BLaER1 treated with 17β-estradiol and CSF1 and Interleukin-3, amounts not matched to agents 10 nM and 100 nM (cell line): ENCODE measurements around the gene KDM6A.

Experiments
- H3K27ac ChIP-seq, 11 experiments: shearing (Covaris generic); formaldehyde crosslinking; 2 replicates each; pipeline ENCODE4 v1.8.1; 2022
- H3K27me3 ChIP-seq, 11 experiments: shearing (Covaris generic); formaldehyde crosslinking; 2 replicates each; pipeline ENCODE4 v1.8.1; 2022
- H3K36me3 ChIP-seq, 11 experiments: shearing (Covaris generic); formaldehyde crosslinking; 2 replicates each; pipeline ENCODE4 v1.8.1; 2022
- H3K4me1 ChIP-seq, 10 experiments: shearing (Covaris generic); formaldehyde crosslinking; 2 replicates each; pipeline ENCODE4 v1.8.1; 2022
- H3K4me2 ChIP-seq, 11 experiments: shearing (Covaris generic); formaldehyde crosslinking; 2 replicates each; pipeline ENCODE4 v1.8.1; 2022
- H3K4me3 ChIP-seq, 10 experiments: shearing (Covaris generic); formaldehyde crosslinking; 2 replicates each; pipeline ENCODE4 v1.8.1; 2022
- H3K9ac ChIP-seq, 11 experiments: shearing (Covaris generic); formaldehyde crosslinking; 2 replicates each; pipeline ENCODE4 v1.8.1; 2022
- H3K9me3 ChIP-seq, 11 experiments: shearing (Covaris generic); formaldehyde crosslinking; replicated peaks in 1 of 11; 2 replicates each; pipeline ENCODE4 v1.8.1; 2022
- H4K20me1 ChIP-seq, 11 experiments: shearing (Covaris generic); formaldehyde crosslinking; 2 replicates each; pipeline ENCODE4 v1.8.1; 2022
- Cebpa-rat ChIP-seq, 11 experiments: shearing (Covaris generic); IDR thresholded peaks; 2 replicates each; pipeline ENCODE4 v1.8.1; 2022

Gene KDM6A

DNA sequence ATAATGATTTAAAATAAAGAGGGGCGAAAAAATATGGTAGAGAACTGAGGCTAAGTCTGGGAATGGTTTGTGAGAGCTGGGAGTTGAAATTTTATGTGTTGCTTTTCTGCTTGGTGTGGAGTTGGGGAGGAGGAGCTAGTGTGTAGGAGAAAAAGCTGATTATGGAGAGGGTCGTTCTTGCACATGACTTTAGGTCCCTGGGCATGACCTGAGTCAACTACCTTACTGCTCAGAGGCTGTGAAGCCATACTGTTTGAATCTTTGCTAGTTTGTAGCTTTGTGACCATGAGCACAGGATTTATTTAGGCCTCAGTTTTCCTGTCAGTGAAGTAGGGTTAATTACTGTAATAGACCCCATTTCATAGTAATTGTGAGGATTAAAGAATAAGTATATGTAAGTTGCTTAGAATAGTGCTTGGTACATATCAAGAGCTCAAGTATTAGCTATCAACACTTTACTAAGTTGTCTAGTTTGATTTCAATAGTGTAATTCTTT is 78.6 kb downstream of the KDM6A start:
- TF ChIP-seq Cebpa-rat (IDR thresholded peaks at IDR 0.05): no peak
- Histone ChIP-seq H3K4me1 (peaks cover 0 to 16% (median 0%) of the 10 kb centered on the region in 10 experiments; a peak in 5 of 20 replicates), H4K20me1 (peaks cover 68 to 100% (median 90%) of the 10 kb centered on the region in 11 experiments; a peak in 21 of 22 replicates), H3K4me2 (no peak overlapping the region), H3K27me3 (no peaks in the 10 kb centered on the region), H3K27ac (no peak overlapping the region), H3K4me3 (no peak overlapping the region), H3K9ac (no peak overlapping the region), H3K9me3 (peaks cover 8 to 76% (median 67%) of the 10 kb centered on the region in 11 experiments; a peak in 21 of 22 replicates), H3K36me3 (peaks cover 6 to 63% (median 41%) of the 10 kb centered on the region in 11 experiments; a peak in 20 of 22 replicates)

- H3K4me3 ChIP-seq: no peak overlapping the region
- H3K9ac ChIP-seq: no peak overlapping the region
- no peak for TF ChIP-seq Cebpa-rat (IDR thresholded peaks at IDR 0.05)
Measured at GRCh38 chrX:44952329-44953027, 79.5 kb downstream of the KDM6A start.

DNA sequence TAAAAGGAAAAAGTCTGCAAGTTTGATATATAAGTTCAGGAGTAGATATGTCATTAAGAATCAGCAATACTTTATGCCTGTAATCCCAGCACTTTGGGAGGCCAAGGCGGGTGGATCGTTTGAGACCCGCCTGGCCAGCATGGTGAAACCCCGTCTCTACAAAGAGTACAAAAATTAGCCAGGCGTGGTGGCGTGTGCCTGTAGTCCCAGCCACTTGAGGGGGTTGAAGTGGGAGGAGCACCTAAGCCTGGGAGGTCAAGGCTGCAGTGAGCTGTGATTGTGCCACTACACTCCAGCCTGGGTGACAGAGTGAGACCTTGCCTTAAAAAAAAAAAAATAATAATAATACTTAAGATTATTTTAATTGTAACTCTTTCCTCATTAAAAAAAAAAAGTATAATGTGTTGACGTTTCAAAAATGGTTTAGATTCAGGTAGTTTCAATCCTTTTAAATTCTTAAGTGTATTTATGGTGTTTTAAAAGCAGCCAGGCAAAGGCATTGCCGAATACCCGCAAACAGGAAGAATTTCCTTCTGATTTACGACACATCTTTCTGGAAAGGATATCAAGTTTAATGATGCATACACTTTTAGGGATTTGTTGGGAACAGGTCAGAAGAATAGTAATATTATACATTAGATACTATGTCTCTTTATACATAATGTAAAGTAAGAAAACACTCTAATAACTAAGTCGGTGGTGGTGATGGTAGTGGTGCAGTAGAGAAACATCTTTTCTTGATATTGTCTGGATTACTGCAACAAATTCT is 80.9 kb downstream of the KDM6A start:
- Histone ChIP-seq H3K4me2 (no peak overlapping the region), H3K4me3 (no peak overlapping the region), H3K27ac (no peak overlapping the region), H3K36me3 (peaks cover 6 to 43% (median 28%) of the 10 kb centered on the region in 11 experiments; a peak in 20 of 22 replicates), H3K9me3 (peaks cover 0 to 58% (median 48%) of the 10 kb centered on the region in 11 experiments; a peak in 18 of 22 replicates), H3K27me3 (no peaks in the 10 kb centered on the region), H3K9ac (no peak overlapping the region), H3K4me1 (peaks cover 0 to 11% (median 0%) of the 10 kb centered on the region in 10 experiments; a peak in 4 of 20 replicates), H4K20me1 (peaks cover 74 to 100% (median 99%) of the 10 kb centered on the region in 11 experiments)
- no peak for TF ChIP-seq Cebpa-rat (IDR thresholded peaks at IDR 0.05)

More at GRCh38 chrX:44952329-44953027, 79.5 kb downstream of the KDM6A start:
- Histone ChIP-seq H3K27me3 (no peaks in the 10 kb centered on the region), H3K4me1 (peaks cover 0 to 16% (median 0%) of the 10 kb centered on the region in 10 experiments; a peak in 5 of 20 replicates), H3K4me2 (no peak overlapping the region), H4K20me1 (peaks cover 75 to 100% (median 97%) of the 10 kb centered on the region in 11 experiments; a peak in 21 of 22 replicates), H3K9me3 (peaks cover 0 to 72% (median 61%) of the 10 kb centered on the region in 11 experiments; a peak in 19 of 22 replicates), H3K36me3 (peaks cover 6 to 56% (median 34%) of the 10 kb centered on the region in 11 experiments; a peak in 20 of 22 replicates), H3K27ac (no peak overlapping the region)

DNA sequence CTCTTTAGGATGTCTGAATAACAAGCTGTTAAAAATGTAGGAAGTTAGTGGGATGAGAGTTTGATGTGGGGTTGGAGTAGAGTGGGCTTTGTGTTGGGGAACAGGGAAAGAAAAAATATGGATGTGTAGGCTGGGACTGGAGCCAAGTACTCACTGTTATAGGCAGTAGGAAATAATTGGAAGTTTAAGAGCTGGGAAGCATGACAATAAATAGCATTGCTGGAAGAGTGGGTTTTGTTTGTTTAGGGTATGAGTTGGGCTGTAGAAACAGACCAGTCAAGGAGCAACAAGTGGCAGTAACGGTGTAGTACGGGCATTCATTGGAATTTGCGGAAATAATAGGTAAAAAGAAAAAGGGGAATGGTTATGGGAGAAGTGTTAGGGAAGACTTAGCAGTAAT is 81.6 kb downstream of the KDM6A start:
- no peak for TF ChIP-seq Cebpa-rat (IDR thresholded peaks at IDR 0.05)
- H3K4me3 ChIP-seq: no peak overlapping the region
- peaks cover 0 to 51% (median 41%) of the 10 kb centered on the region in 11 experiments; a peak in 17 of 22 replicates for H3K9me3 ChIP-seq
- H3K27ac ChIP-seq: no peak overlapping the region
- H3K4me1 ChIP-seq: peaks cover 0 to 11% (median 0%) of the 10 kb centered on the region in 10 experiments; a peak in 4 of 20 replicates
- no peaks in the 10 kb centered on the region for H3K27me3 ChIP-seq
- H3K36me3 ChIP-seq: peaks cover 6 to 36% (median 25%) of the 10 kb centered on the region in 11 experiments; a peak in 20 of 22 replicates
- H3K4me2 ChIP-seq: peak overlapping the region in 1 of 11 experiments; percentile 3; a peak in 1 of 22 replicates
- H3K9ac ChIP-seq: no peak overlapping the region
- H4K20me1 ChIP-seq: peaks cover 68 to 100% (median 98%) of the 10 kb centered on the region in 11 experiments

DNA sequence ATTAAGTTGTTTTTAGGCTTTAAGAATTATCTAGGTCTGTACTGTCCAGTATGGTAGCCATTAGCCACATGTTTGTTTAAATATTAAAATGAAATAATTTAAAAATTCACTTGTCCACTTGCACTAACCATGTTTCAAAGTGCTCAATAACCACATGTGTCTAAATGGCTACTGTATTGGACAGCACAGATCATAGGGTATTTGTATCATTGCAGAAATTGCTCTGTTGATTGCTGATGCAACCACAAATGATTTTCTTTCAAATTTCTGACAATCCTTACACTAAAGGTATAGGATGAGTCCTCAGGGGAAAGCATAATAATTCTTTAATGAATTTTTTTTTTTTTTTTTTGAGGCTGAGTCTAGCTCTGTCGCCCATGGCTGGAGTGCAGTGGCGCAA is 84.9 kb downstream of the KDM6A start:
- H4K20me1 ChIP-seq: peaks cover 47 to 100% (median 89%) of the 10 kb centered on the region in 11 experiments
- H3K4me3 ChIP-seq: no peak overlapping the region
- no peak overlapping the region for H3K9ac ChIP-seq
- no peak overlapping the region for H3K27ac ChIP-seq
- peaks cover 0 to 29% (median 0%) of the 10 kb centered on the region in 10 experiments; a peak in 7 of 20 replicates for H3K4me1 ChIP-seq
- H3K36me3 ChIP-seq: peaks cover 13 to 38% (median 28%) of the 10 kb centered on the region in 11 experiments
- TF ChIP-seq Cebpa-rat (IDR thresholded peaks at IDR 0.05): no peak
- no peaks in the 10 kb centered on the region for H3K27me3 ChIP-seq
- H3K9me3 ChIP-seq: peaks cover 0 to 31% (median 19%) of the 10 kb centered on the region in 11 experiments; a peak in 18 of 22 replicates
- H3K4me2 ChIP-seq: no peak overlapping the region

- Histone ChIP-seq H3K4me1 (peaks cover 0 to 36% (median 0%) of the 10 kb centered on the region in 10 experiments; a peak in 7 of 20 replicates), H3K4me3 (no peak overlapping the region), H3K9me3 (peaks cover 0 to 31% (median 22%) of the 10 kb centered on the region in 11 experiments; a peak in 18 of 22 replicates), H3K9ac (no peak overlapping the region), H3K4me2 (no peak overlapping the region), H3K36me3 (peaks cover 17 to 38% (median 30%) of the 10 kb centered on the region in 11 experiments), H3K27ac (no peak overlapping the region), H4K20me1 (peaks cover 42 to 100% (median 83%) of the 10 kb centered on the region in 11 experiments), H3K27me3 (no peaks in the 10 kb centered on the region)
- TF ChIP-seq Cebpa-rat (IDR thresholded peaks at IDR 0.05): no peak
Measured at GRCh38 chrX:44958480-44958879, 85.5 kb downstream of the KDM6A start.

DNA sequence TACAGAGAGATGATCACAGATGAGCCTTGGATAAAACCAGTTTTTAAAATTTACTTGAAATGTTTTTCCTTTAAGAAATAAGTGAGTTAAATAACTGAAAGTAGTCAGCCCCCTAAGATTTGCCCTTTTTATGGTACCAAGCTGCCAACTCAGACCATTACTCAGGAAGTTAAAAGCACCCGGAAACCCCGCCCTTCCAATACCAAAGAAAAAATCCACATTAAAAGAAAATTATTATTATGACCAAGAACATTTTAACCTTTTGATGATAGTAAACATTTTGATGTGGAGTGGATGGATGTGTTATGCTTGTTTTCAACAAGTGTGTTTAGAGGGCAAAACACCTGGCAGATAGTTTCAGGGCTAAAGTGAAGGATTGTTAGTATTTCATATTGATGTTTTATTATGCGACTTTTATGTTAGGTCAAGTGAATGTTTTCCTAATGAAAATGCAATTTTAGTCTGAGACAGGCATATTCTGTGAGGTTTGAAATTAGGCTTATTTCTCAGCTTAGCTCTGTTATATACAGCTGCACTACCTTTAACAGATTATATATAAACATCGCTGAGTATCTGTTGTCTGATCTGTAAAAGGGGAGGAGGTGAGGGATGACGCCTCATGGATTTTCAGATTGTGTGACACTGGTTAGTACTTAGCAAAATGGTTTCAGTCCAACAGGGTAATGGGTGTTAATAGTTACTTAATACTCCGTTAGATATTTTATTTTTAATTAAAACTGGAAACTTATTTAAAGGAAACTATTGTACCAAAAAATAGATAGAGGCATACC is 89.0 kb downstream of the KDM6A start:
- H3K27me3 ChIP-seq: no peaks in the 10 kb centered on the region
- H3K4me1 ChIP-seq: peaks cover 0 to 25% (median 0%) of the 10 kb centered on the region in 10 experiments; a peak in 4 of 20 replicates
- H3K4me2 ChIP-seq: no peak overlapping the region
- H3K4me3 ChIP-seq: no peak overlapping the region
- peaks cover 48 to 67% (median 59%) of the 10 kb centered on the region in 11 experiments for H3K36me3 ChIP-seq
- no peak overlapping the region for H3K27ac ChIP-seq
- H3K9ac ChIP-seq: no peak overlapping the region
- H3K9me3 ChIP-seq: peaks cover 0 to 52% (median 42%) of the 10 kb centered on the region in 11 experiments; a peak in 18 of 22 replicates
- no peak for TF ChIP-seq Cebpa-rat (IDR thresholded peaks at IDR 0.05)
- H4K20me1 ChIP-seq: peaks cover 20 to 98% (median 53%) of the 10 kb centered on the region in 11 experiments; a peak in 20 of 22 replicates

DNA sequence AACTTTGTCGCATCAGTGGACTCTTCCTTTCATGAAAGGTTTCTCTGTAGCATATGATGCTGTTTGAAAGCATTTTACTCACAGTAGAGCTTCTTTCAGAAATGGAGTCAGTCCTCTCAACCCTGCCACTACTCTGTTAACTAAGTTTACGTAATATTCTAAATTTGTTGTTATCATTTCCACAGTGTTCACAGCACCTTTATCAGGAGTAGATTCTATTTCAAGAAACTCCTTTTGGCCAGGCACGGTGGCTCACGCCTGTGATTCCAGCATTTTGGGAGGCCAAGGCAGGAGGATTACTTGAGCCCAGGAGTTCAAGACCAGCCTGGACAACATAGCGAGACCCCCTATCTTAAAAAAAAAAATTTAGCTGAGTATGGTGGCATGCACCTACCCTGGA is 90.0 kb downstream of the KDM6A start:
- Histone ChIP-seq H4K20me1 (peaks cover 16 to 98% (median 45%) of the 10 kb centered on the region in 11 experiments; a peak in 17 of 22 replicates), H3K9me3 (peaks cover 0 to 60% (median 49%) of the 10 kb centered on the region in 11 experiments; a peak in 18 of 22 replicates), H3K27ac (no peak overlapping the region), H3K4me1 (peaks cover 0 to 25% (median 0%) of the 10 kb centered on the region in 10 experiments; a peak in 4 of 20 replicates), H3K4me2 (peak overlapping the region in 1 of 11 experiments; percentile 29; a peak in 1 of 22 replicates), H3K36me3 (peaks cover 50 to 77% (median 67%) of the 10 kb centered on the region in 11 experiments), H3K27me3 (no peaks in the 10 kb centered on the region), H3K9ac (no peak overlapping the region), H3K4me3 (no peak overlapping the region)
- TF ChIP-seq Cebpa-rat (IDR thresholded peaks at IDR 0.05): no peak
